ENCODE data around the gene CELF4. TPM values are rescaled to one million over a fixed set of nuclear protein-coding genes. Genes with fewer than 3 reads are reported as not detected.

CELF4 gene
- total RNA-seq, 1 donor from 2014 or later, result not detected

- Histone ChIP-seq H3K4me3 (ENCODE audit: low read depth, low read length) (no peak overlapping the region), H3K27me3 (ENCODE audit: control insufficient read depth, insufficient read depth, low read length) (peaks cover 51% of the 10 kb centered on the region), H3K36me3 (ENCODE audit: control insufficient read depth, insufficient read depth, low read length) (no peaks in the 10 kb centered on the region)
- no peak for TF ChIP-seq CTCF (IDR thresholded peaks at IDR 0.05; ENCODE audit: insufficient read depth, low read length, poor library complexity, severe bottlenecking)
- no peak for DNase-seq (ENCODE audit: low read depth)
Measured at GRCh38 chr18:37521510-37522465, 43.8 kb downstream of the CELF4 start.

- Histone ChIP-seq H3K27me3 (ENCODE audit: control insufficient read depth, insufficient read depth, low read length) (peaks cover 44% of the 10 kb centered on the region), H3K36me3 (ENCODE audit: control insufficient read depth, insufficient read depth, low read length) (no peaks in the 10 kb centered on the region), H3K4me3 (ENCODE audit: low read depth, low read length) (no peak overlapping the region)
- no peak for TF ChIP-seq CTCF (IDR thresholded peaks at IDR 0.05; ENCODE audit: insufficient read depth, low read length, poor library complexity, severe bottlenecking)
- DNase-seq (ENCODE audit: low read depth), result no peak
Measured at GRCh38 chr18:37520508-37520907, 45.1 kb downstream of the CELF4 start.

GRCh38 chr18:37519510-37520135 lies 46.0 kb downstream of the CELF4 start:
- Histone ChIP-seq H3K27me3 (ENCODE audit: control insufficient read depth, insufficient read depth, low read length) (peaks cover 35% of the 10 kb centered on the region), H3K36me3 (ENCODE audit: control insufficient read depth, insufficient read depth, low read length) (no peaks in the 10 kb centered on the region), H3K4me3 (ENCODE audit: low read depth, low read length) (no peak overlapping the region)
- DNase-seq (ENCODE audit: low read depth), result no peak
- no peak for TF ChIP-seq CTCF (IDR thresholded peaks at IDR 0.05; ENCODE audit: insufficient read depth, low read length, poor library complexity, severe bottlenecking)

- TF ChIP-seq CTCF (IDR thresholded peaks at IDR 0.05; ENCODE audit: insufficient read depth, low read length, poor library complexity, severe bottlenecking), result no peak
- H3K36me3 ChIP-seq (ENCODE audit: control insufficient read depth, insufficient read depth, low read length), result no peaks in the 10 kb centered on the region
- peaks cover 15% of the 10 kb centered on the region for H3K27me3 ChIP-seq (ENCODE audit: control insufficient read depth, insufficient read depth, low read length)
- no peak for DNase-seq (ENCODE audit: low read depth)
- H3K4me3 ChIP-seq (ENCODE audit: low read depth, low read length), result no peak overlapping the region
Measured at GRCh38 chr18:37516361-37516853, 49.2 kb downstream of the CELF4 start.

GRCh38 chr18:37514953-37515352 lies 50.6 kb downstream of the CELF4 start:
- TF ChIP-seq CTCF (IDR thresholded peaks at IDR 0.05; ENCODE audit: insufficient read depth, low read length, poor library complexity, severe bottlenecking), result no peak
- DNase-seq (ENCODE audit: low read depth), result no peak
- H3K27me3 ChIP-seq (ENCODE audit: control insufficient read depth, insufficient read depth, low read length), result peaks cover 13% of the 10 kb centered on the region
- no peak overlapping the region for H3K4me3 ChIP-seq (ENCODE audit: low read depth, low read length)
- no peaks in the 10 kb centered on the region for H3K36me3 ChIP-seq (ENCODE audit: control insufficient read depth, insufficient read depth, low read length)

Data from kidney epithelial cell (primary cell).